Calu3 (cell line): Measurements from ENCODE around the gene HGF. TPM values are rescaled to one million over a fixed set of nuclear protein-coding genes. Genes with fewer than 3 reads are reported as not detected.

Source experiments
- BruUV-seq: library from RNA; stranded (reverse); fragments of 400-500 nt; replicated peaks from 2 replicates; lab custom pipeline; 2021; lab: Mats Ljungman, UMichigan
- CTCF ChIA-PET: fragments of 300-600 bp; sonication (Branson Sonifier 250); formaldehyde crosslinking; loops from one replicate; lab custom pipeline; 2022; ENCODE audit warnings: antibody characterized with exemption; lab: Charles Lee
- DNase-seq: peaks from one replicate; pipeline ENCODE4 v3.0.0; 2022
- H3K27ac Mint-ChIP-seq: one replicate; pipeline ENCODE4 v1.8.0; 2022; ENCODE audit warnings: mixed read lengths; ENCODE audit not compliant: unreplicated experiment
- H3K27me3 Mint-ChIP-seq: one replicate; pipeline ENCODE4 v1.8.0; 2022; ENCODE audit warnings: mixed read lengths; ENCODE audit not compliant: unreplicated experiment
- H3K36me3 Mint-ChIP-seq: one replicate; pipeline ENCODE4 v1.8.0; 2022; ENCODE audit warnings: mild to moderate bottlenecking, moderate library complexity, mixed read lengths; ENCODE audit not compliant: insufficient read depth, unreplicated experiment
- H3K4me1 Mint-ChIP-seq: one replicate; pipeline ENCODE4 v1.8.0; 2022; ENCODE audit warnings: mild to moderate bottlenecking, low read depth, mixed read lengths; ENCODE audit not compliant: unreplicated experiment
- H3K4me3 Mint-ChIP-seq: one replicate; pipeline ENCODE4 v1.8.0; 2022; ENCODE audit warnings: mild to moderate bottlenecking, low read depth, moderate library complexity, mixed read lengths; ENCODE audit not compliant: unreplicated experiment
- H3K9me3 Mint-ChIP-seq: one replicate; pipeline ENCODE4 v1.8.0; 2022; ENCODE audit warnings: low read depth, mixed read lengths; ENCODE audit not compliant: unreplicated experiment
- intact Hi-C: fragments of 100-400 bp; cut with micrococcal nuclease; formaldehyde crosslinking; loops from one replicate; pipeline ENCODE4 v1.10.0; 2022; ENCODE audit not compliant: unreplicated experiment
- total RNA-seq: library from RNA; stranded (reverse); gene quantifications from 2 replicates; pipeline ENCODE4 v1.2.3, GENCODE V29; 2022
- TF ChIP-seq, protein P1 (sequence below): fragments of 200-600 bp; IDR thresholded peaks from one replicate; pipeline ENCODE4 v1.8.0; 2022; ENCODE audit warnings: antibody characterized with exemption; ENCODE audit not compliant: unreplicated experiment

Gene HGF
- total RNA-seq, 1 experiment from 2014 or later: not detected

DNA sequence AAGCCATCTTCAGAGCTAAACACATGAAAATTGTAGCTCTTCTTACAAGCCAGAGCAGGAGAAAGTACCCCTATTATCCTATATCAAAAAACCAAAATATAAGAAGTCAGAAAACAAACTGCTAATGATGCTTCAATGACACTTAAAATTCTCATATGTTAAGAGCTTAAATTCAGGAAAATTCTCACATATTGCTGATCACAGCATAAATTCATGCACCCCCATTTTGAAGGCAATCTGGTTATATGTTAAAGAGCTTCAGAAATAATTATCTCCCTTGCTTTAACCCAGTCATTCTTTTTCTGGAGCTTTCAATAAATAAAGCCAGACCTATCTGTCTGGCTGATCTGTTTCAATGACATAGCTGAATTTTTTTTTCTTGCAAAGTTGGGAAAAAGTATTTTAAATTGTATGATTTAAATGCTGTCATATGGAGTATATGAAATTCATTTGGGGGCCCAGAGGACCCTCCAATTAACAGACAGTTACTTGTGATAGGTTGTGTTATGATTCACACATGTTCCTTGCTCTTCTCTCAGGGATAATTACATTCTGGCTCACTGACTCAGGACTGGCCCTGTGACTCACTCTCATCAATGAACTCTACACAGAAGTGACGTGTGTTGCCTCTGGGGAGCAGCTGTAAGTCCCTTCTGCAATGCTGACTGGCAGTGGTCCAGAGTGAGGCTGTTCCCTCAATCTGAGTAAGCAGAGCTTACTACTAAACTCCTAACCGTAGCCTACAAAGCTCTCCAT, 85.2 kb downstream of the HGF start:
- Mint-ChIP-seq H3K27me3 (no peaks in the 10 kb centered on the region), H3K27ac (peak overlapping the region; percentile 41), H3K36me3 (no peaks in the 10 kb centered on the region), H3K4me1 (peaks cover 25% of the 10 kb centered on the region), H3K9me3 (no peaks in the 10 kb centered on the region), H3K4me3 (no peak overlapping the region)
- no TSS peak for BruUV-seq
- TF ChIP-seq, protein P1, sequence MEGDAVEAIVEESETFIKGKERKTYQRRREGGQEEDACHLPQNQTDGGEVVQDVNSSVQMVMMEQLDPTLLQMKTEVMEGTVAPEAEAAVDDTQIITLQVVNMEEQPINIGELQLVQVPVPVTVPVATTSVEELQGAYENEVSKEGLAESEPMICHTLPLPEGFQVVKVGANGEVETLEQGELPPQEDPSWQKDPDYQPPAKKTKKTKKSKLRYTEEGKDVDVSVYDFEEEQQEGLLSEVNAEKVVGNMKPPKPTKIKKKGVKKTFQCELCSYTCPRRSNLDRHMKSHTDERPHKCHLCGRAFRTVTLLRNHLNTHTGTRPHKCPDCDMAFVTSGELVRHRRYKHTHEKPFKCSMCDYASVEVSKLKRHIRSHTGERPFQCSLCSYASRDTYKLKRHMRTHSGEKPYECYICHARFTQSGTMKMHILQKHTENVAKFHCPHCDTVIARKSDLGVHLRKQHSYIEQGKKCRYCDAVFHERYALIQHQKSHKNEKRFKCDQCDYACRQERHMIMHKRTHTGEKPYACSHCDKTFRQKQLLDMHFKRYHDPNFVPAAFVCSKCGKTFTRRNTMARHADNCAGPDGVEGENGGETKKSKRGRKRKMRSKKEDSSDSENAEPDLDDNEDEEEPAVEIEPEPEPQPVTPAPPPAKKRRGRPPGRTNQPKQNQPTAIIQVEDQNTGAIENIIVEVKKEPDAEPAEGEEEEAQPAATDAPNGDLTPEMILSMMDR: no peak
- intact Hi-C loops: no loop called here
- CTCF ChIA-PET: interaction anchor here (0.6 to 1.0 kb wide), 3 partner anchors 10 to 68 kb away, joined by 3 to 4 read pairs (median 3); no protein-coding TSS in a partner anchor
- DNase-seq: peak; percentile 77

DNA sequence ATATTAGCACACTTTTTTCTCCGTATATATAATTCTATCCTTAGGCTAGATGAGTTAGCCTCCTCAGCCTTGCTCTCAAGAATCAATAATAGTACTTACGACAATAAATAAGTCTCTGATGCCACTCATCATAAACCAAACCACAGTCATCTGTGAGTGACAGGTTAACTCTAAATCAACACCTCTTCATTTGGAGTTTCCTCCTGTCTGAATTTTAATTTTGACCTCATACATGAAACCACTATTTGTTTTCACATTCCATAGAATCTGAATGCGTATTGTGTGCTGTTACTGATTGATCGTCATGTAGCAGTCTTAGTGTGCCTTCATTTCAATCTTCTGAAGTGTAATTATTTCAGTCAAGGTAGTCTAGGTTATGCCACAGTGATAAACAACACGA, 85.8 kb downstream of the HGF start:
- H3K4me3 Mint-ChIP-seq: no peak overlapping the region
- BruUV-seq: no TSS peak
- no peaks in the 10 kb centered on the region for H3K27me3 Mint-ChIP-seq
- peak overlapping the region; percentile 41 for H3K27ac Mint-ChIP-seq
- intact Hi-C loops: no loop called here
- DNase-seq: no peak
- peaks cover 25% of the 10 kb centered on the region for H3K4me1 Mint-ChIP-seq
- TF ChIP-seq, protein P1: no peak
- no peaks in the 10 kb centered on the region for H3K9me3 Mint-ChIP-seq
- CTCF ChIA-PET: interaction anchor here (0.6 to 1.0 kb wide), 2 partner anchors 9 to 23 kb away, joined by 3 to 4 read pairs; no protein-coding TSS in a partner anchor
- H3K36me3 Mint-ChIP-seq: no peaks in the 10 kb centered on the region

DNA sequence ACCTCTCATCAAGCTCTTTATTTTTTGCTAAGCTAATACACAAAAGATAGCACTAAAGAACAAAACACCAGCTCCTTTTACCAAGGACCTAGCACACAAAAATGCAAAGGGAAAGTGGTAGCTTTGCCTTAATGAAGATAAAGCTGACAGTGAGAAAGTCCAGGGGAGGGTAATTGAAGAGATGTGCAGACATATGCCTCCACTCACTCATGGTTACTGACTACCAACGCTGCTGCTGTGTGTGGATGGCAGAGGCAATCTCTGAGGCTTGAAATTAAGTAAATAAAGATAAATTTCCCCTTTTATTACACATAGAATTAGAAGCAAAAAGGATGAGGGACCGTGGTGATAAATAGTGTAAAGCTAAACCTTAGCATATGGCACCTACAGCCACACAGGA, 87.0 kb downstream of the HGF start:
- Mint-ChIP-seq H3K4me3 (no peak overlapping the region), H3K27me3 (no peaks in the 10 kb centered on the region), H3K9me3 (no peaks in the 10 kb centered on the region), H3K4me1 (peaks cover 25% of the 10 kb centered on the region), H3K27ac (no peak overlapping the region), H3K36me3 (no peaks in the 10 kb centered on the region)
- intact Hi-C loops: no loop called here
- BruUV-seq: no TSS peak
- TF ChIP-seq, protein P1: no peak
- no peak for DNase-seq
- CTCF ChIA-PET: no interaction called here

DNA sequence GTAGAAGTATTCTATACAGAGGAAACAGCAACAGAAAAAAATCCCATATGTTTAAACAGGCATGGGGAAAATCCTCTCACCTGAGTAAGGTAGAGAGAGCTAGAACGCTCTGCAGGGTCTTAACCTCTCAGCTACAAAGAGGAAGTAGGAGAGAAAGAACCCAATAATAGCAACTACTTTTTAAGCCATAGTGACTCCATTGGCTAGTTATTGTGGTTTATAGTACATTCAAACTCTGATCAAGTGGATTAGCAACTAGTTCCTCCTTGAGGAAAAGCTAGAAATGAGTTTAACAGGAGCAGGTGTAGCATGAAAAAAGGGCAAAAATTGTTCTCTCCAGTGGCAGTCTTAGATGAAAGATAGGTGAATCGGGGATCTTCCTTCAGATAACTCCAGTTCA, 89.7 kb downstream of the HGF start:
- TF ChIP-seq, protein P1: no peak

More for the DNA sequence above, 89.7 kb downstream of the HGF start:
- no peaks in the 10 kb centered on the region for H3K9me3 Mint-ChIP-seq
- H3K4me1 Mint-ChIP-seq: peaks cover 20% of the 10 kb centered on the region
- no peak overlapping the region for H3K4me3 Mint-ChIP-seq
- CTCF ChIA-PET: no interaction called here
- no peak for DNase-seq
- H3K36me3 Mint-ChIP-seq: no peaks in the 10 kb centered on the region
- H3K27ac Mint-ChIP-seq: no peak overlapping the region
- intact Hi-C loops: no loop called here
- no TSS peak for BruUV-seq
- no peaks in the 10 kb centered on the region for H3K27me3 Mint-ChIP-seq
